SK-N-SH (cell line): ENCODE results near the gene CHMP1A. TPM values are rescaled to one million over a fixed set of nuclear protein-coding genes. Genes with fewer than 3 reads are reported as not detected.

Experiments
- CTCF ChIA-PET: fragments of 300-600, 350-600 bp; formaldehyde crosslinking; extraction: SDS; loops from one replicate; lab custom pipeline; 2021; lab: Yijun Ruan, JAX
- POLR2A ChIA-PET: fragments of 350-600 bp; sonication (Branson Sonifier 250); formaldehyde crosslinking; extraction: SDS; loops from one replicate; lab custom pipeline; 2020; ENCODE audit warnings: antibody characterized with exemption, inconsistent platforms; lab: Yijun Ruan, JAX
- DNase-seq: peaks from one replicate; pipeline ENCODE4 v3.0.0; 2012
- H2AFZ ChIP-seq: fragments of 200-600 bp; sonication (generic); 2 replicates; pipeline ENCODE4 v1.8.1; 2016; ENCODE audit warnings: antibody characterized with exemption, mild to moderate bottlenecking, low read depth
- H3F3A ChIP-seq: fragments of 200-600 bp; sonication (generic); replicated peaks from 2 replicates; pipeline ENCODE3; 2016; ENCODE audit warnings: antibody characterized with exemption, mild to moderate bottlenecking; ENCODE audit not compliant: insufficient read depth
- H3K27ac ChIP-seq, 2 experiments: fragments of 200-500 bp in 1 of 2; fragments of 200-600 bp in 1 of 2; sonication (Bioruptor generic) in 1 of 2; sonication (generic), shearing (Covaris generic) in 1 of 2; 2 replicates each; pipeline versions ENCODE4 v1.5.1 to v1.6.1; 2014 to 2016; ENCODE audit warnings: low read depth in 2 of 2, inconsistent platforms in 1 of 2, low read length in 1 of 2, mild to moderate bottlenecking in 1 of 2, mixed read lengths in 1 of 2
- H3K27me3 ChIP-seq: fragments of 200-600 bp; sonication (generic), shearing (Covaris generic); 2 replicates; pipeline ENCODE4 v1.6.1; 2016; ENCODE audit warnings: mixed run types; ENCODE audit not compliant: insufficient read depth
- H3K36me3 ChIP-seq, 2 experiments: fragments of 200-500 bp in 1 of 2; fragments of 200-600 bp in 1 of 2; sonication (Bioruptor generic) in 1 of 2; sonication (generic) in 1 of 2; replicated peaks in 1 of 2; 2 replicates each; pipeline versions ENCODE3 to v1.5.1; 2014 to 2016; ENCODE audit warnings: low read length in 1 of 2, mild to moderate bottlenecking in 1 of 2; ENCODE audit not compliant: insufficient read depth in 2 of 2, control insufficient read depth in 1 of 2
- H3K4me1 ChIP-seq, 2 experiments: fragments of 200-500 bp in 1 of 2; fragments of 200-600 bp in 1 of 2; sonication (Bioruptor generic) in 1 of 2; sonication (generic), shearing (Covaris generic) in 1 of 2; 2 replicates each; pipeline versions ENCODE4 v1.5.1 to v1.6.1; 2014 to 2016; ENCODE audit warnings: low read depth in 1 of 2, low read length in 1 of 2, mixed run types in 1 of 2; ENCODE audit not compliant: insufficient read depth in 2 of 2, control insufficient read depth in 1 of 2
- H3K4me2 ChIP-seq: fragments of 200-600 bp; sonication (generic), shearing (Covaris generic); 2 replicates; pipeline ENCODE4 v1.6.1; 2017; ENCODE audit warnings: mixed run types
- H3K4me3 ChIP-seq, 2 experiments: fragments of 200-500 bp in 1 of 2; fragments of 200-600 bp in 1 of 2; sonication (Bioruptor generic) in 1 of 2; sonication (generic), shearing (Covaris generic) in 1 of 2; 2 replicates each; pipeline versions ENCODE4 v1.5.1 to v1.8.1; 2014 to 2016; ENCODE audit warnings: low read depth in 2 of 2, inconsistent platforms in 1 of 2, low read length in 1 of 2, mild to moderate bottlenecking in 1 of 2, mixed read lengths in 1 of 2, moderate library complexity in 1 of 2
- H3K79me2 ChIP-seq: fragments of 200-600 bp; sonication (generic); 2 replicates; pipeline ENCODE4 v1.8.1; 2017; ENCODE audit warnings: mild to moderate bottlenecking; ENCODE audit not compliant: insufficient read depth
- H3K9ac ChIP-seq: fragments of 200-600 bp; sonication (generic); 2 replicates; pipeline ENCODE4 v1.6.1; 2017; ENCODE audit warnings: mixed run types
- H3K9me2 ChIP-seq: fragments of 200-600 bp; sonication (generic); 2 replicates; pipeline ENCODE4 v1.6.1; 2017; ENCODE audit warnings: mixed run types
- H3K9me3 ChIP-seq: fragments of 200-600 bp; sonication (generic); 2 replicates; pipeline ENCODE4 v1.6.1; 2017; ENCODE audit warnings: mixed run types, mild to moderate bottlenecking, moderate library complexity
- H4K20me1 ChIP-seq: fragments of 200-600 bp; sonication (generic); 2 replicates; pipeline ENCODE4 v1.6.1; 2017; ENCODE audit warnings: mild to moderate bottlenecking, mixed run types; ENCODE audit not compliant: insufficient read depth
- CTCF ChIP-seq: fragments of 200-600 bp; sonication (generic); IDR thresholded peaks from 2 replicates; pipeline ENCODE4 v1.6.1; 2017; ENCODE audit warnings: antibody characterized with exemption, mild to moderate bottlenecking, moderate library complexity
- ELF1 ChIP-seq: IDR thresholded peaks from 2 replicates; pipeline ENCODE4 v1.4.0; 2012
- EZH2phosphoT487 ChIP-seq: fragments of 200-600 bp; sonication (generic); IDR thresholded peaks from 2 replicates; pipeline ENCODE4 v1.6.1; 2017; ENCODE audit warnings: low read depth, mixed run types, mild to moderate bottlenecking, antibody characterized with exemption, moderate library complexity, borderline replicate concordance
- FOSL2 ChIP-seq: IDR thresholded peaks from 2 replicates; pipeline ENCODE4 v1.4.0; 2012; ENCODE audit warnings: low read depth, mild to moderate bottlenecking, moderate library complexity, borderline replicate concordance
- FOXM1 ChIP-seq: IDR thresholded peaks from 2 replicates; pipeline ENCODE4 v1.4.0; 2012; ENCODE audit warnings: low read depth, mild to moderate bottlenecking
- GABPA ChIP-seq: IDR thresholded peaks from 2 replicates; pipeline ENCODE4 v1.4.0; 2012; ENCODE audit warnings: low read depth, mild to moderate bottlenecking
- JUND ChIP-seq: IDR thresholded peaks from 2 replicates; pipeline ENCODE4 v1.4.0; 2012
- MAX ChIP-seq: IDR thresholded peaks from 2 replicates; pipeline ENCODE4 v1.4.0; 2012; ENCODE audit warnings: low read depth
- MXI1 ChIP-seq: IDR thresholded peaks from 2 replicates; pipeline ENCODE4 v1.6.1; 2012; ENCODE audit warnings: mild to moderate bottlenecking, low read depth, low read length, improper control_type of control experiment
- NFIC ChIP-seq: IDR thresholded peaks from 2 replicates; pipeline ENCODE4 v1.4.0; 2012; ENCODE audit warnings: borderline replicate concordance
- PBX3 ChIP-seq: IDR thresholded peaks from 2 replicates; pipeline ENCODE4; 2012
- POLR2AphosphoS5 ChIP-seq: IDR thresholded peaks from 2 replicates; pipeline ENCODE4 v1.6.1; 2012; ENCODE audit warnings: low read depth, low read length
- RAD21 ChIP-seq: IDR thresholded peaks from 2 replicates; pipeline ENCODE4 v1.6.1; 2012; ENCODE audit warnings: mild to moderate bottlenecking, low read length
- REST ChIP-seq: IDR thresholded peaks from 2 replicates; pipeline ENCODE4 v1.6.1; 2012; ENCODE audit warnings: mild to moderate bottlenecking, low read depth, low read length, moderate library complexity
- RFX5 ChIP-seq: IDR thresholded peaks from 2 replicates; pipeline ENCODE4 v1.6.1; 2012; ENCODE audit warnings: mild to moderate bottlenecking, improper control_type of control experiment, low read length
- RXRA ChIP-seq: IDR thresholded peaks from 2 replicates; pipeline ENCODE4 v1.4.0; 2012; ENCODE audit warnings: low read depth, mild to moderate bottlenecking, borderline replicate concordance
- SIN3A ChIP-seq: IDR thresholded peaks from 2 replicates; pipeline ENCODE4 v1.6.1; 2012; ENCODE audit warnings: low read depth, mild to moderate bottlenecking, low read length, moderate library complexity, borderline replicate concordance
- TAF1 ChIP-seq: IDR thresholded peaks from 2 replicates; pipeline ENCODE4 v1.6.1; 2012; ENCODE audit warnings: low read depth, mild to moderate bottlenecking, low read length, moderate library complexity, borderline replicate concordance
- TCF12 ChIP-seq: IDR thresholded peaks from 2 replicates; pipeline ENCODE4 v1.4.0; 2012
- TEAD4 ChIP-seq: IDR thresholded peaks from 2 replicates; pipeline ENCODE4 v1.4.0; 2012; ENCODE audit warnings: mild to moderate bottlenecking, borderline replicate concordance; ENCODE audit not compliant: insufficient read depth
- USF1 ChIP-seq: IDR thresholded peaks from 2 replicates; pipeline ENCODE4 v1.4.0; 2012; ENCODE audit warnings: low read depth, borderline replicate concordance
- WGBS: methylation state at CpG from one replicate; pipeline ENCODE4 v1.1.6; 2017; ENCODE audit warnings: low lambda C conversion rate; 5-methylcytosine and 5-hydroxymethylcytosine counted together
- polyA plus RNA-seq, 3 experiments: library from polyadenylated mRNA; depleted of rRNA; stranded (reverse); fragments of >200 nt; gene quantifications; 2 replicates each; pipeline ENCODE4 v1.2.3, GENCODE V29; 2012

Gene CHMP1A
- polyA plus RNA-seq, 1 of the 3 experiments (the other 2 are of a cell fraction), result 138 TPM

- H4K20me1 ChIP-seq, result peaks cover 4% of the 10 kb centered on the region; the same call in 1 of the 2 replicates
- H3F3A ChIP-seq, result peaks cover 13% of the 10 kb centered on the region
- no peaks in the 10 kb centered on the region for H3K9me3 ChIP-seq
- no peak overlapping the region for H3K9ac ChIP-seq
- no peaks in the 10 kb centered on the region for H3K79me2 ChIP-seq
- H3K36me3 ChIP-seq, result no peaks in the 10 kb centered on the region
- TF ChIP-seq SIN3A, result no peak
- no peak for TF ChIP-seq RXRA
- no peak for TF ChIP-seq JUND
- TF ChIP-seq NFIC, result no peak
- no peak for TF ChIP-seq REST
- no peak for TF ChIP-seq FOXM1
- TF ChIP-seq RFX5, result no peak
- TF ChIP-seq EZH2phosphoT487, result no peak
- TF ChIP-seq FOSL2, result no peak
- TF ChIP-seq TAF1, result no peak
- TF ChIP-seq TCF12, result no peak
- POLR2A ChIA-PET, result interaction anchor here (1.5 kb wide), 1 partner anchor 217 kb away, joined by 7 read pairs; no protein-coding TSS in a partner anchor
- CTCF ChIA-PET, result interaction anchor here (1.0 to 2.3 kb wide), 6 partner anchors 19 to 218 kb away, joined by 3 to 22 read pairs (median 10); partner anchors contain the start of gene TUBB3
- no peaks in the 10 kb centered on the region for H3K27me3 ChIP-seq
- no peak for DNase-seq
- H3K27ac ChIP-seq, result no peak overlapping the region
- no peaks in the 10 kb centered on the region for H3K9me2 ChIP-seq
- peaks cover 6 to 12% of the 10 kb centered on the region in 2 experiments; a peak in 2 of 4 replicates for H3K4me1 ChIP-seq
- H3K4me2 ChIP-seq, result no peak overlapping the region
- no peak overlapping the region for H3K4me3 ChIP-seq
- no peak overlapping the region for H2AFZ ChIP-seq
- 54% methylated on average over 12 of the region's 15 CpGs for WGBS
Measured at GRCh38 chr16:89705006-89705405, 47.5 kb upstream of the CHMP1A start.

- Histone ChIP-seq H2AFZ (no peak overlapping the region), H3K4me2 (no peak overlapping the region), H3F3A (peaks cover 20% of the 10 kb centered on the region), H3K27ac (no peak overlapping the region), H3K9me3 (no peaks in the 10 kb centered on the region), H3K79me2 (no peaks in the 10 kb centered on the region), H3K4me3 (no peak overlapping the region), H3K9me2 (no peaks in the 10 kb centered on the region), H3K4me1 (peaks cover 9 to 16% of the 10 kb centered on the region in 2 experiments; a peak in 2 of 4 replicates), H3K27me3 (no peaks in the 10 kb centered on the region), H4K20me1 (peaks cover 8% of the 10 kb centered on the region), H3K9ac (no peak overlapping the region), H3K36me3 (peaks cover 0 to under 1% of the 10 kb centered on the region in 2 experiments)
- WGBS, result 87% methylated on average over 13 of the region's 13 CpGs
- DNase-seq, result no peak
- TF ChIP-seq TAF1, result no peak
- no peak for TF ChIP-seq POLR2AphosphoS5
- TF ChIP-seq CTCF, result no peak
- no peak for TF ChIP-seq TEAD4
- TF ChIP-seq GABPA, result no peak
- TF ChIP-seq USF1, result no peak
- no peak for TF ChIP-seq JUND
- TF ChIP-seq MAX, result no peak
- TF ChIP-seq MXI1, result no peak
- TF ChIP-seq RAD21, result no peak
- TF ChIP-seq PBX3, result no peak
- TF ChIP-seq ELF1, result no peak
- no peak for TF ChIP-seq NFIC
- ChIA-PET CTCF (interaction anchor here (1.4 kb wide), 1 partner anchor 18 kb away, joined by 3 read pairs; the partner anchor contains the start of gene CDK10), POLR2A (no interaction called here)
Measured at GRCh38 chr16:89704281-89704680, 46.8 kb upstream of the CHMP1A start.
